CD4-positive, alpha-beta T cell (primary cell): ENCODE results near the gene TMEM184A. TPM values are rescaled to one million over a fixed set of nuclear protein-coding genes. Genes with fewer than 3 reads are reported as not detected.

ENCODE experiments used
- ATAC-seq: fragments of 200-7000 bp; cut with Tn5 transposase; one replicate; pipeline ENCODE4 v1.10.0; 2022; ENCODE audit warnings: mild to moderate bottlenecking; ENCODE audit not compliant: poor library complexity
- CTCF ChIA-PET: fragments of 350-600 bp; sonication (Branson Sonifier 250); formaldehyde crosslinking; loops from one replicate; lab custom pipeline; 2021; ENCODE audit warnings: antibody characterized with exemption, inconsistent platforms; lab: Charles Lee
- POLR2A ChIA-PET: fragments of 350-600 bp; sonication (Branson Sonifier 250); formaldehyde crosslinking; loops from one replicate; lab custom pipeline; 2021; ENCODE audit warnings: antibody characterized with exemption, inconsistent platforms; lab: Charles Lee
- DNase-seq, 14 experiments: peaks; one replicate each; pipeline ENCODE4 v3.0.0-alpha.2; 2013 to 2020; ENCODE audit warnings: mixed read lengths in 2 of 14
- H3K27ac ChIP-seq, 2 donors: one replicate each; pipeline versions ENCODE4 v1.5.1 to v1.7.0; 2013; ENCODE audit warnings: low read length in 2 of 2, low read depth in 1 of 2, mild to moderate bottlenecking in 1 of 2
- H3K27me3 ChIP-seq, 2 experiments: 1 replicate in 1 of 2; 2 replicates in 1 of 2; pipeline versions ENCODE4 v1.6.1 to v1.7.0; 2013; ENCODE audit warnings: low read length in 2 of 2, control low read depth in 1 of 2, mild to moderate bottlenecking in 1 of 2, moderate library complexity in 1 of 2; ENCODE audit not compliant: insufficient read depth in 2 of 2, control insufficient read depth in 1 of 2
- H3K36me3 ChIP-seq: one replicate; pipeline ENCODE4 v1.6.1; 2013; ENCODE audit warnings: low read length, control low read depth; ENCODE audit not compliant: insufficient read depth
- H3K4me1 ChIP-seq: one replicate; pipeline ENCODE4 v1.6.1; 2013; ENCODE audit warnings: low read length, control low read depth; ENCODE audit not compliant: insufficient read depth
- H3K4me3 ChIP-seq: one replicate; pipeline ENCODE4 v1.5.1; 2013; ENCODE audit warnings: mild to moderate bottlenecking, low read length, moderate library complexity
- H3K9me3 ChIP-seq, 2 experiments: 1 replicate in 1 of 2; 2 replicates in 1 of 2; pipeline versions ENCODE4 v1.6.1 to v1.7.0; 2013; ENCODE audit warnings: low read length in 2 of 2, mild to moderate bottlenecking in 2 of 2, control low read depth in 1 of 2, moderate library complexity in 1 of 2; ENCODE audit not compliant: control insufficient read depth in 1 of 2, insufficient read depth in 1 of 2
- H3K27ac Mint-ChIP-seq: one replicate; pipeline ENCODE4 v1.8.0; 2020; ENCODE audit warnings: mixed read lengths
- H3K27me3 Mint-ChIP-seq: one replicate; pipeline ENCODE4 v1.8.0; 2021; ENCODE audit warnings: mixed read lengths
- H3K36me3 Mint-ChIP-seq: one replicate; pipeline ENCODE4 v1.8.0; 2021; ENCODE audit warnings: low read depth, mixed read lengths
- H3K4me1 Mint-ChIP-seq: one replicate; pipeline ENCODE4 v1.8.0; 2021; ENCODE audit warnings: low read depth, mixed read lengths
- H3K4me3 Mint-ChIP-seq: one replicate; pipeline ENCODE4 v1.8.0; 2020; ENCODE audit warnings: mild to moderate bottlenecking, mixed read lengths
- H3K9me3 Mint-ChIP-seq: one replicate; pipeline ENCODE4 v1.8.0; 2020; ENCODE audit warnings: mixed read lengths
- intact Hi-C, 2 experiments: fragments of 100-400 bp; cut with DNase I in 1 of 2; cut with micrococcal nuclease in 1 of 2; formaldehyde crosslinking; loops; one replicate each; pipeline versions ENCODE4 v1.15.1 to v1.9.0; 2023 to 2025; cut with DNase I, micrococcal nuclease
- total RNA-seq, 174 experiments: library from RNA in 2 of 174; stranded (reverse) in 2 of 174; gene quantifications; one replicate each; pipeline ENCODE4 v1.2.3 and lab custom pipeline; 2021 to 2026
- TF ChIP-seq, protein P1 (sequence below): fragments of 200-600 bp; IDR thresholded peaks from one replicate; pipeline ENCODE4 v1.8.0; 2022; ENCODE audit warnings: antibody characterized with exemption, mild to moderate bottlenecking

TMEM184A gene
- total RNA-seq, 2 experiments from 2014 or later: 0.06 TPM; not detected in 1

DNA sequence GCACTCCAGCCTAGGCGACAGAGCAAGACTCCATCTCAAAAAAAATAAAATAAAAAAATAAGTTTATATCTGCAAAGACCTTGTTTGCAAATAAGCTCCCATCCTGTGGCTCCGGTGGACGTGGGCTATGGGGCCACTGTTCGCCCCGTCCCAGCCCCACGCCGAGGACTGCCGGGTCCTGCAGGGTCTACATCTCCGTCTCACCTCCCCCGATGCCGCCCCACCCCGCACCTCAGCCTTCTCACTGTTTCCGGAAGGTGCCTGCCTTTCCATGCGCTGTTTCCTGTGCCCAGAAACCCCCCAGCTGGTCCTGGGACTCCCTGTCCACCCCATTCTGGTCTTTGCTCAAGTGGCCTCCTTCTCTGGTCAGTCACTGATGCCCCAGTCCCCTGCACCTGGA lies 46.8 kb downstream of the TMEM184A start:
- H3K36me3 Mint-ChIP-seq: peaks cover 5% of the 10 kb centered on the region
- no peak overlapping the region for H3K27ac Mint-ChIP-seq
- H3K4me1 Mint-ChIP-seq: peaks cover 46% of the 10 kb centered on the region
- no peaks in the 10 kb centered on the region for H3K9me3 ChIP-seq
- TF ChIP-seq, protein P1, sequence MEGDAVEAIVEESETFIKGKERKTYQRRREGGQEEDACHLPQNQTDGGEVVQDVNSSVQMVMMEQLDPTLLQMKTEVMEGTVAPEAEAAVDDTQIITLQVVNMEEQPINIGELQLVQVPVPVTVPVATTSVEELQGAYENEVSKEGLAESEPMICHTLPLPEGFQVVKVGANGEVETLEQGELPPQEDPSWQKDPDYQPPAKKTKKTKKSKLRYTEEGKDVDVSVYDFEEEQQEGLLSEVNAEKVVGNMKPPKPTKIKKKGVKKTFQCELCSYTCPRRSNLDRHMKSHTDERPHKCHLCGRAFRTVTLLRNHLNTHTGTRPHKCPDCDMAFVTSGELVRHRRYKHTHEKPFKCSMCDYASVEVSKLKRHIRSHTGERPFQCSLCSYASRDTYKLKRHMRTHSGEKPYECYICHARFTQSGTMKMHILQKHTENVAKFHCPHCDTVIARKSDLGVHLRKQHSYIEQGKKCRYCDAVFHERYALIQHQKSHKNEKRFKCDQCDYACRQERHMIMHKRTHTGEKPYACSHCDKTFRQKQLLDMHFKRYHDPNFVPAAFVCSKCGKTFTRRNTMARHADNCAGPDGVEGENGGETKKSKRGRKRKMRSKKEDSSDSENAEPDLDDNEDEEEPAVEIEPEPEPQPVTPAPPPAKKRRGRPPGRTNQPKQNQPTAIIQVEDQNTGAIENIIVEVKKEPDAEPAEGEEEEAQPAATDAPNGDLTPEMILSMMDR: no peak
- CTCF ChIA-PET: no interaction called here
- DNase-seq (no peak), ATAC-seq (no peak)
- peaks cover 65% of the 10 kb centered on the region for H3K4me1 ChIP-seq
- no peaks in the 10 kb centered on the region for H3K36me3 ChIP-seq
- H3K4me3 Mint-ChIP-seq: no peak overlapping the region
- intact Hi-C loops: loop anchor here (5.0 to 10.0 kb wide), 2 partner anchors 38 to 736 kb away; partner anchors contain the start of genes MRM2 (in 1 of the 2) and NUDT1 (in 1 of the 2)
- POLR2A ChIA-PET: interaction anchor here (0.5 kb wide), 1 partner anchor 1691 kb away, joined by 3 read pairs; no protein-coding TSS in a partner anchor
- no peaks in the 10 kb centered on the region for H3K27me3 ChIP-seq
- H3K27ac ChIP-seq: no peak overlapping the region
- peaks cover 4% of the 10 kb centered on the region for H3K27me3 Mint-ChIP-seq
- no peak overlapping the region for H3K4me3 ChIP-seq
- H3K9me3 Mint-ChIP-seq: no peaks in the 10 kb centered on the region

DNA sequence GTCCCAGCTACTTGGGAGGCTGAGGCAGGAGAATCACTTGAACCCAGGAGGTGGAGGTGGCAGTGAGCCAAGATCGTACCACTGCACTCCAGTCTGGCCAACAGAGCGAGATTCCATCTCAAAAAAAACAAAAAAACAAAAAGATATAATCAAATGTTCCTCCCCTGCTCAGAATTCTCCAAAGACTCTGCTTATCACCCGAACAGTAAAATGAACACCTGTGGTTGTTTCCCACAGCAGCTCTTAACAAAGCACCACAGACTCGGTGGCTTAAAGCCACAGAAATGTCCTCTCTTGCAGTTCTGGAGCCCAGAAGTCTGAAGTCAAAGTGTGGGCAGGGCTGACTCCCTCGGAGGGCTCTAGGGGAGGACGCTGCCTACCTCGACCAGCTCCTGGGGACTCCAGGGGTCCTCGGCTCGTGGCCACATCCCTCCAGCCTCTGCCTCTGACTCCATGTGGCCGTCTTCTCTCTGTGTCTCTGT lies 47.7 kb downstream of the TMEM184A start:
- Histone ChIP-seq H3K27ac (no peak overlapping the region), H3K9me3 (no peaks in the 10 kb centered on the region), H3K36me3 (no peaks in the 10 kb centered on the region), H3K4me1 (peaks cover 64% of the 10 kb centered on the region), H3K27me3 (no peaks in the 10 kb centered on the region), H3K4me3 (no peak overlapping the region)
- DNase-seq (no peak), ATAC-seq (no peak)
- peaks cover 42% of the 10 kb centered on the region for H3K4me1 Mint-ChIP-seq
- intact Hi-C loops: loop anchor here (5.0 to 10.0 kb wide), 2 partner anchors 39 to 736 kb away; partner anchors contain the start of genes MRM2 (in 1 of the 2) and NUDT1 (in 1 of the 2)
- peaks cover 5% of the 10 kb centered on the region for H3K36me3 Mint-ChIP-seq
- POLR2A ChIA-PET: no interaction called here
- CTCF ChIA-PET: interaction anchor here (0.7 to 0.8 kb wide), 2 partner anchors 40 to 48 kb away, joined by 3 read pairs; partner anchors contain the start of gene TMEM184A
- peak overlapping the region; percentile 77 for H3K4me3 Mint-ChIP-seq
- H3K27ac Mint-ChIP-seq: peak overlapping the region; percentile 76
- no peaks in the 10 kb centered on the region for H3K9me3 Mint-ChIP-seq
- H3K27me3 Mint-ChIP-seq: peaks cover 4% of the 10 kb centered on the region
- TF ChIP-seq, protein P1: no peak

DNA sequence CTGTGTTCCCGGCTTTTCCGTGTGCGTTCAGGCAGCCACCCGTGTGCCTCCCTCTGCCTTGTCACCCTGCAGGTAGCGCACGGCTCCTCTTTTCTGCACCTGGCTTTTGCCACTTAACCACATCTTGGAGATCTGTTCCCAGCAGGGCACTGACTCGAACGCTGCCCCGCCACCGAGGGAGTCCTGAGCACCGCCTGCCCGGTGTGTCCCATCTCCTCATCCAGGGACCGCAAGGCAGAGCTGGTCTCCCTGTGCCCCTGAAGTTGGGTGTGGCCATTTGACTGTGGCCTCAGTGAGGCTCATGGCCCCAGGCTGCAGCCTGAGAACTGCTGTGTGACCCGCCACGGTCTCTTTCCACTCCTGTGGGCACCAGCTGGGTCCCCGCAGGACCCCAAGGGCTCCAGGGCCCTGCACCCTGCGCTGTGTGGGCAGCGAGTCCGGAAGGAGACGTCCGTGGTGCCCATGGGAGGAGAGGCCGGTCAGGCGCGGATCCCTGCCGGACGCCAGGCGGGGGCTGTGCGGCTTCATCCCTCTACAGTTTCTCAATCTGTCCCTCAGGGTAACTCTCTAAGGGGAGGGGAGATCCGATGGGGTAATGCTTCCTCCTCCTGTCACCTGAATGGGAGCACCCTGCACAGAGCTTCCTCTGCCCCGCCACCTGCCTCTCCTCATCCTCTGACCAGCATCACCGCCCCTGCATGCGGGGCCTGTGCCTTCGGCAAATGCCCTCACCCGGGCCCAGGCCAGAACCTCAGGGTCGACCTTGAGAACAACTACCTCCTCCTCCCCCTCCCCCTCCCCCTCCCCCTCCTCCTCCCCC lies 50.1 kb downstream of the TMEM184A start:
- Mint-ChIP-seq H3K27me3 (peaks cover 4% of the 10 kb centered on the region), H3K4me1 (peaks cover 31% of the 10 kb centered on the region), H3K36me3 (peaks cover 22% of the 10 kb centered on the region), H3K9me3 (no peaks in the 10 kb centered on the region), H3K27ac (peak overlapping the region; percentile 71), H3K4me3 (peak overlapping the region; percentile 76)
- Histone ChIP-seq H3K27ac (no peak overlapping the region), H3K4me3 (peak overlapping the region; percentile 34), H3K9me3 (no peaks in the 10 kb centered on the region), H3K36me3 (peaks cover 17% of the 10 kb centered on the region), H3K4me1 (peaks cover 58% of the 10 kb centered on the region), H3K27me3 (no peaks in the 10 kb centered on the region)
- no peak for ATAC-seq
- ChIA-PET CTCF (interaction anchor here (1.2 to 1.8 kb wide), 2 partner anchors 27 to 64 kb away, joined by 3 to 7 read pairs; no protein-coding TSS in a partner anchor), POLR2A (interaction anchor here (0.9 to 1.0 kb wide), 2 partner anchors 50 to 64 kb away, joined by 3 read pairs; partner anchors contain the start of gene TMEM184A)
- intact Hi-C loops: loop anchor here (1.0 to 10.0 kb wide), 4 partner anchors 27 to 739 kb away; partner anchors contain the start of genes MRM2 (in 1 of the 2) and NUDT1 (in 1 of the 2)
- peak in 1 of 14 experiments; percentile 16 for DNase-seq
- TF ChIP-seq, protein P1: no peak
